Femur (tissue), 1 donor: ENCODE data around the gene SLC34A1.

ENCODE experiments used
- DNase-seq: peaks from one replicate; pipeline ENCODE4 v3.0.0-alpha.2; 2017

The SLC34A1 gene

GRCh38 chr5:177432839-177433657, 48.8 kb downstream of the SLC34A1 start:
- DNase-seq: no peak

- DNase-seq: no peak
Measured at GRCh38 chr5:177433658-177434217, 49.5 kb downstream of the SLC34A1 start.

GRCh38 chr5:177434437-177434836, 50.2 kb downstream of the SLC34A1 start:
- DNase-seq: no peak

GRCh38 chr5:177434942-177435738, 50.9 kb downstream of the SLC34A1 start:
- DNase-seq: no peak

- no peak for DNase-seq
Measured at GRCh38 chr5:177435847-177436536, 51.8 kb downstream of the SLC34A1 start.

GRCh38 chr5:177437623-177438022, 53.4 kb downstream of the SLC34A1 start:
- no peak for DNase-seq

- DNase-seq: no peak
Measured at GRCh38 chr5:177438468-177438867, 54.2 kb downstream of the SLC34A1 start.

GRCh38 chr5:177439518-177440053, 55.4 kb downstream of the SLC34A1 start:
- no peak for DNase-seq

GRCh38 chr5:177440211-177440989, 56.2 kb downstream of the SLC34A1 start:
- DNase-seq: no peak

GRCh38 chr5:177440990-177441780, 57.0 kb downstream of the SLC34A1 start:
- no peak for DNase-seq

GRCh38 chr5:177442066-177442826, 58.0 kb downstream of the SLC34A1 start:
- no peak for DNase-seq

GRCh38 chr5:177443144-177443983, 59.1 kb downstream of the SLC34A1 start:
- no peak for DNase-seq

- no peak for DNase-seq
Measured at GRCh38 chr5:177444106-177445051, 60.1 kb downstream of the SLC34A1 start.

- DNase-seq: no peak
Measured at GRCh38 chr5:177445052-177445916, 61.0 kb downstream of the SLC34A1 start.

- no peak for DNase-seq
Measured at GRCh38 chr5:177445917-177446199, 61.6 kb downstream of the SLC34A1 start.

GRCh38 chr5:177446200-177447065, 62.2 kb downstream of the SLC34A1 start, which contains the start of gene PRR7:
Gene PRR7 (plus strand): TSS chr5:177446814. CDS start chr5:177455068, 8,254 bp downstream.
- peak; percentile 71 for DNase-seq
